NK-92 (cell line): ENCODE data around the gene KRTAP20-1.

Experiments used
- DNase-seq: peaks from one replicate; lab custom pipeline; 2025; ENCODE audit not compliant: unreplicated experiment; lab: John Stamatoyannopoulos, UW

The KRTAP20-1 gene

GRCh38 chr21:30616125-30616524 is at the start of gene KRTAP20-1:
Gene KRTAP20-1, plus strand, starts transcription at chr21:30616425. Its CDS starts 30 bp downstream, at chr21:30616455.
- DNase-seq = no peak

- DNase-seq = no peak
Measured at GRCh38 chr21:30567617-30568016, 48.6 kb upstream of the KRTAP20-1 start.

- DNase-seq = no peak
Measured at GRCh38 chr21:30577766-30578165, 38.5 kb upstream of the KRTAP20-1 start.

- no peak for DNase-seq
Measured at GRCh38 chr21:30579346-30579745, 36.9 kb upstream of the KRTAP20-1 start.

GRCh38 chr21:30580132-30580531 is 36.1 kb upstream of the KRTAP20-1 start:
- DNase-seq = no peak

- DNase-seq = no peak
Measured at GRCh38 chr21:30582870-30583269, 33.4 kb upstream of the KRTAP20-1 start.

GRCh38 chr21:30590297-30590696 is 25.9 kb upstream of the KRTAP20-1 start, which contains the start of gene KRTAP22-2:
Gene KRTAP22-2, minus strand, starts transcription at chr21:30590397.
- no peak for DNase-seq

GRCh38 chr21:30592140-30592539 is 24.1 kb upstream of the KRTAP20-1 start, which contains the start of gene KRTAP6-3:
Gene KRTAP6-3, plus strand, starts transcription at chr21:30592440. Its CDS starts 6 bp downstream, at chr21:30592446.
- DNase-seq = no peak

- DNase-seq = no peak
Measured at GRCh38 chr21:30598802-30599201, 17.4 kb upstream of the KRTAP20-1 start, which contains the start of gene KRTAP6-2. Gene KRTAP6-2, minus strand, starts transcription at chr21:30598902. Its CDS starts 28 bp downstream, at chr21:30598874.

GRCh38 chr21:30600787-30601186 is 15.4 kb upstream of the KRTAP20-1 start, which contains the start of gene KRTAP22-1:
Gene KRTAP22-1, plus strand, starts transcription at chr21:30601087.
- no peak for DNase-seq

GRCh38 chr21:30605968-30606367 is 10.3 kb upstream of the KRTAP20-1 start:
- DNase-seq = no peak

GRCh38 chr21:30612132-30612531 is 4.1 kb upstream of the KRTAP20-1 start:
- DNase-seq = no peak

GRCh38 chr21:30613836-30614235 is 2.4 kb upstream of the KRTAP20-1 start, which contains the start of gene KRTAP6-1:
Gene KRTAP6-1, minus strand, starts transcription at chr21:30613930. Its CDS starts 26 bp downstream, at chr21:30613904.
- no peak for DNase-seq

GRCh38 chr21:30615199-30615598 is 1.0 kb upstream of the KRTAP20-1 start:
- no peak for DNase-seq

GRCh38 chr21:30620080-30620479 is 3.9 kb downstream of the KRTAP20-1 start:
- no peak for DNase-seq

- DNase-seq = no peak
Measured at GRCh38 chr21:30620522-30620921, 4.3 kb downstream of the KRTAP20-1 start, which contains the start of gene KRTAP20-4. Gene KRTAP20-4, plus strand, starts transcription at chr21:30620627.

- no peak for DNase-seq
Measured at GRCh38 chr21:30623362-30623761, 7.1 kb downstream of the KRTAP20-1 start.

GRCh38 chr21:30625449-30626165 is 9.4 kb downstream of the KRTAP20-1 start:
- no peak for DNase-seq

- DNase-seq = no peak
Measured at GRCh38 chr21:30628109-30628508, 11.9 kb downstream of the KRTAP20-1 start.

GRCh38 chr21:30629200-30629599 is 13.0 kb downstream of the KRTAP20-1 start:
- DNase-seq = no peak

GRCh38 chr21:30634906-30635305 is 18.7 kb downstream of the KRTAP20-1 start, which contains the start of gene KRTAP20-2:
Gene KRTAP20-2, plus strand, starts transcription at chr21:30635206. Its CDS starts 58 bp downstream, at chr21:30635264.
- DNase-seq = no peak

GRCh38 chr21:30638686-30639085 is 22.5 kb downstream of the KRTAP20-1 start:
- DNase-seq = no peak
